BJ (cell line): ENCODE measurements around the gene POP4. TPM values are rescaled to one million over a fixed set of nuclear protein-coding genes. Genes with fewer than 3 reads are reported as not detected.
A peak's percentile ranks its signal among the peaks of the same experiment; 100 is the strongest.

ENCODE experiments used
- CTCF ChIA-PET: fragments of 350-600 bp; formaldehyde crosslinking; extraction: SDS; loops from one replicate; lab custom pipeline; 2021; ENCODE audit warnings: antibody characterized with exemption, inconsistent platforms; lab: Yijun Ruan, JAX
- POLR2A ChIA-PET: fragments of 300-600 bp; sonication (Branson Sonifier 250); formaldehyde crosslinking; extraction: SDS; loops from one replicate; lab custom pipeline; 2021; ENCODE audit warnings: antibody characterized with exemption; lab: Charles Lee
- DNase-seq: peaks from one replicate; pipeline ENCODE4 v3.0.0-alpha.2; 2011; ENCODE audit warnings: low read depth
- H3K27me3 ChIP-seq: 2 replicates; pipeline ENCODE4 v1.6.0; 2011; ENCODE audit warnings: low read length; ENCODE audit not compliant: control insufficient read depth, insufficient read depth
- H3K36me3 ChIP-seq: 2 replicates; pipeline ENCODE4 v1.5.1; 2011; ENCODE audit warnings: low read length; ENCODE audit not compliant: control insufficient read depth, insufficient read depth
- H3K4me3 ChIP-seq: 2 replicates; pipeline ENCODE4 v1.5.1; 2011; ENCODE audit warnings: low read depth, mild to moderate bottlenecking, control low read depth, low read length
- polyA plus RNA-seq: library from polyadenylated mRNA; depleted of rRNA; stranded (reverse); fragments of >200 nt; gene quantifications from 2 replicates; pipeline ENCODE4 v1.2.3, GENCODE V29; 2011
- TF ChIP-seq, protein P1 (sequence below): IDR thresholded peaks from 2 replicates; pipeline ENCODE4 v1.5.1; 2011; ENCODE audit warnings: low read depth, mild to moderate bottlenecking, control low read depth, inconsistent platforms, low read length, moderate library complexity; ENCODE audit not compliant: insufficient read depth

POP4 gene
- polyA plus RNA-seq, 1 experiment = 55.3 TPM

DNA sequence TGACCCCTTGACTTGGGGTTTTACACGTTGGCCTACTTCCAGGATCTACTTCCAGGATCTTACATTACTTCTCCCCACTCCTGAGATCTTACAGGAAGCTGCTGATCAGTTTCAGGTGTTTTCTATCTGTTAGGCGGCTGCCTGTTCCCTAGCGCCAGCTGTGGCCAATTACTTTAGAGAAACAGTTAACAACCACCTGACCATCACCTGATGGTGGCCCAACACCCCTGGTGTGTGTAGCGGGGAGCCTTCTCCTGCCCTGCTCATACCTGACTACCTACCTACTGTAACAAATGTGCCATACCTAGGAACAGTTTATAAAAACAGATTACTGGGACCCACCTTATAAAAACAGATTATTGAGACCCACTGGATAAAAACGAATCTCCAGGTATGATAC, 2.8 kb upstream of the POP4 start:
- no peak overlapping the region for H3K4me3 ChIP-seq
- H3K27me3 ChIP-seq = peaks cover 2% of the 10 kb centered on the region
- ChIA-PET CTCF (interaction anchor here (0.9 to 13.3 kb wide), 2 partner anchors 80 to 111 kb away, joined by 3 to 250 read pairs; partner anchors contain the start of gene C19orf12), POLR2A (no interaction called here)
- no peaks in the 10 kb centered on the region for H3K36me3 ChIP-seq
- TF ChIP-seq, protein P1, sequence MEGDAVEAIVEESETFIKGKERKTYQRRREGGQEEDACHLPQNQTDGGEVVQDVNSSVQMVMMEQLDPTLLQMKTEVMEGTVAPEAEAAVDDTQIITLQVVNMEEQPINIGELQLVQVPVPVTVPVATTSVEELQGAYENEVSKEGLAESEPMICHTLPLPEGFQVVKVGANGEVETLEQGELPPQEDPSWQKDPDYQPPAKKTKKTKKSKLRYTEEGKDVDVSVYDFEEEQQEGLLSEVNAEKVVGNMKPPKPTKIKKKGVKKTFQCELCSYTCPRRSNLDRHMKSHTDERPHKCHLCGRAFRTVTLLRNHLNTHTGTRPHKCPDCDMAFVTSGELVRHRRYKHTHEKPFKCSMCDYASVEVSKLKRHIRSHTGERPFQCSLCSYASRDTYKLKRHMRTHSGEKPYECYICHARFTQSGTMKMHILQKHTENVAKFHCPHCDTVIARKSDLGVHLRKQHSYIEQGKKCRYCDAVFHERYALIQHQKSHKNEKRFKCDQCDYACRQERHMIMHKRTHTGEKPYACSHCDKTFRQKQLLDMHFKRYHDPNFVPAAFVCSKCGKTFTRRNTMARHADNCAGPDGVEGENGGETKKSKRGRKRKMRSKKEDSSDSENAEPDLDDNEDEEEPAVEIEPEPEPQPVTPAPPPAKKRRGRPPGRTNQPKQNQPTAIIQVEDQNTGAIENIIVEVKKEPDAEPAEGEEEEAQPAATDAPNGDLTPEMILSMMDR = no peak
- no peak for DNase-seq

- peak overlapping the region; percentile 89 for H3K4me3 ChIP-seq
- DNase-seq = no peak
- POLR2A ChIA-PET = interaction anchor here (0.5 to 1.1 kb wide), 2 partner anchors 117 to 239 kb away, joined by 3 read pairs; no protein-coding TSS in a partner anchor
- TF ChIP-seq, protein P1 = no peak
- H3K36me3 ChIP-seq = peaks cover 10% of the 10 kb centered on the region
- CTCF ChIA-PET = interaction anchor here (1.2 to 13.3 kb wide), 8 partner anchors 10 to 116 kb away, joined by 3 to 250 read pairs (median 4); partner anchors contain the start of gene C19orf12
- H3K27me3 ChIP-seq = no peaks in the 10 kb centered on the region
These were observed 301 bp downstream of the POP4 start for GRCh38 chr19:29606420-29606747.

DNA sequence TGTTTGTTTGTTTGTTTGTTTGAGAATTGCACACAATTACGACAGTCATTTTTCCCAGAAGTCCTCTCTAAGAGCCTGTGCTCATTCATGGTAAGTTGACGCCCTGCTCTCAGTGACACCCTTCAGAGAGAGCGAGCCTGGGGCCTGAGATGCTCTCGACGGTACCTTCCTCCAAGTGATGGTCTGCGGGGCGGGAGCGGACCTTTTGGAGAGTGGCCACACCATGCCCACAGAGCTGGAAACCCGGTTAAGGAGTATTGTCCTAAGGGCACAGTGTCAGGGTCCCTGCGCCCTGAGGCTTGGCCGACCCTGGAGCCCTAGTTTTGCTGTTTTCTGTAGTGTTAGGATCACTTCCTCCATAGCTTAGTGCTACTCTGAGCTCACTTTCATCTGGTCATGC, 3.6 kb downstream of the POP4 start:
- DNase-seq = no peak
- CTCF ChIA-PET = interaction anchor here (0.8 to 13.3 kb wide), 14 partner anchors 10 to 1040 kb away, joined by 3 to 250 read pairs (median 9); partner anchors contain the start of genes C19orf12 and PLEKHF1
- H3K4me3 ChIP-seq = no peak overlapping the region
- TF ChIP-seq, protein P1 = no peak
- H3K27me3 ChIP-seq = no peaks in the 10 kb centered on the region
- POLR2A ChIA-PET = no interaction called here
- H3K36me3 ChIP-seq = peaks cover 34% of the 10 kb centered on the region

DNA sequence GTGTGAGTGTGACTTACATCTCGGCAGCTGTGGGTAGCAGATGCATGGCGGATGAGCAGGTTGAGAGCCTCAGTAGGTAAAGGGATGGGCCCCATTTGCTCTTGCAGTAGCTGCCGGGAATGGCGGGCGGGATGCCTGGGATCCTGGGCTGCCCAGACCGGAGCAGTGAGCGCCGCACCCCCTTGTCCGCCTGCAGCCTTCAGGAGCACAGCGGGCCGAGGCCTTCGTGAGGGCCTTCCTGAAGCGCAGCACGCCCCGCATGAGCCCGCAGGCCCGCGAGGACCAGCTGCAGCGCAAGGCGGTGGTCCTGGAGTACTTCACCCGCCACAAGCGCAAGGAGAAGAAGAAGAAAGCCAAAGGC, 4.1 kb downstream of the POP4 start:
- H3K36me3 ChIP-seq = peaks cover 34% of the 10 kb centered on the region
- DNase-seq = no peak
- TF ChIP-seq, protein P1 = no peak
- CTCF ChIA-PET = interaction anchor here (0.6 to 13.3 kb wide), 29 partner anchors 10 to 1040 kb away, joined by 3 to 250 read pairs (median 5); partner anchors contain the start of genes C19orf12 and PLEKHF1
- no peaks in the 10 kb centered on the region for H3K27me3 ChIP-seq
- POLR2A ChIA-PET = no interaction called here
- H3K4me3 ChIP-seq = no peak overlapping the region

GRCh38 chr19:29610574-29611271, 4.6 kb downstream of the POP4 start:
- Histone ChIP-seq H3K36me3 (peaks cover 36% of the 10 kb centered on the region), H3K4me3 (no peak overlapping the region), H3K27me3 (no peaks in the 10 kb centered on the region)
- TF ChIP-seq, protein P1 = peak; percentile 93
- ChIA-PET CTCF (interaction anchor here (0.6 to 13.3 kb wide), 30 partner anchors 9 to 1039 kb away, joined by 3 to 250 read pairs (median 4); partner anchors contain the start of genes C19orf12 and PLEKHF1), POLR2A (no interaction called here)
- no peak for DNase-seq
